HCT116 (cell line): ENCODE results near the gene MRPL16. TPM values are rescaled to one million over a fixed set of nuclear protein-coding genes. Genes with fewer than 3 reads are reported as not detected.

ENCODE experiments used
- CTCF ChIP-seq, 3 experiments: fragments of 200-600 bp in 1 of 3; sonication (generic) in 1 of 3; IDR thresholded peaks in 2 of 3; conservative IDR thresholded peaks in 1 of 3; 2 replicates each; pipeline ENCODE4 v1.5.1; 2012 to 2017; ENCODE audit warnings: low read depth in 2 of 3, low read length in 2 of 3, antibody characterized with exemption in 1 of 3, borderline replicate concordance in 1 of 3, control low read depth in 1 of 3, mild to moderate bottlenecking in 1 of 3, mixed read lengths in 1 of 3, mixed run types in 1 of 3, moderate library complexity in 1 of 3; ENCODE audit not compliant: insufficient read depth in 1 of 3
- FOSL1 ChIP-seq: IDR thresholded peaks from 2 replicates; pipeline ENCODE4 v1.6.1; 2012; ENCODE audit warnings: low read depth
- POLR2A ChIP-seq: IDR thresholded peaks from 2 replicates; pipeline ENCODE4 v1.7.0; 2011; ENCODE audit warnings: borderline replicate concordance; ENCODE audit not compliant: insufficient read depth, insufficient read length; ENCODE audit errors: extremely low read depth
- SP1 ChIP-seq: IDR thresholded peaks from 2 replicates; pipeline ENCODE4 v1.6.1; 2012; ENCODE audit warnings: low read depth
- YY1 ChIP-seq: IDR thresholded peaks from 2 replicates; pipeline ENCODE4 v1.6.1; 2011; ENCODE audit warnings: low read length, low read depth, moderate library complexity, mild to moderate bottlenecking; ENCODE audit not compliant: insufficient replicate concordance; ENCODE audit errors: extremely low read depth
- ZFX ChIP-seq: fragments of 450-650 bp; IDR thresholded peaks from 2 replicates; pipeline ENCODE4 v1.6.1; 2017
- total RNA-seq: library from RNA; stranded (reverse); gene quantifications from one replicate; pipeline ENCODE4 v1.2.1, GENCODE V29; 2021; ENCODE audit not compliant: unreplicated experiment

The MRPL16 gene
- total RNA-seq, 1 experiment from 2014 or later = 61.0 TPM

- TF ChIP-seq YY1 (no peak), POLR2A (no peak), ZFX (no peak), CTCF (IDR thresholded peaks at IDR 0.05 in 2 of 3, conservative IDR thresholded peaks at IDR 0.05 in 1 of 3; ENCODE audit: borderline replicate concordance in 1 of 3, insufficient read depth in 1 of 3, low read depth in 2 of 3, low read length in 2 of 3) (no peak), FOSL1 (no peak), SP1 (no peak)
- TF ChIP-seq, all 23 proteins: peak for 0
Measured at GRCh38 chr11:59756558-59756840, 54.1 kb downstream of the MRPL16 start (continued).

Other genes starting within 250 kb of the MRPL16 start
- gene OSBP, start 195.0 kb downstream of the MRPL16 start, total RNA-seq = 43.8 TPM
- 37.6 TPM for gene PATL1, start 141.7 kb downstream of the MRPL16 start, total RNA-seq
- not detected for gene OR10V1, start 96.9 kb downstream of the MRPL16 start, total RNA-seq
- 20.4 TPM for gene STX3, start 55.4 kb downstream of the MRPL16 start, total RNA-seq
- gene CBLIF, start 34.7 kb upstream of the MRPL16 start, total RNA-seq = not detected
- 1.7 TPM for gene TCN1, start 55.7 kb upstream of the MRPL16 start, total RNA-seq
- gene OOSP3, start 68.0 kb upstream of the MRPL16 start, total RNA-seq = not detected
- not detected for gene OOSP1, start 127.7 kb upstream of the MRPL16 start, total RNA-seq
- gene OOSP4A, start 153.3 kb upstream of the MRPL16 start, total RNA-seq = not detected
- gene OOSP4B, start 206.4 kb upstream of the MRPL16 start, total RNA-seq = not detected
- gene OOSP2, start 229.6 kb upstream of the MRPL16 start, total RNA-seq = not detected
- gene MS4A3, start 245.9 kb upstream of the MRPL16 start, total RNA-seq = not detected